ENCODE data around the gene SPEN.

Gene SPEN

DNA sequence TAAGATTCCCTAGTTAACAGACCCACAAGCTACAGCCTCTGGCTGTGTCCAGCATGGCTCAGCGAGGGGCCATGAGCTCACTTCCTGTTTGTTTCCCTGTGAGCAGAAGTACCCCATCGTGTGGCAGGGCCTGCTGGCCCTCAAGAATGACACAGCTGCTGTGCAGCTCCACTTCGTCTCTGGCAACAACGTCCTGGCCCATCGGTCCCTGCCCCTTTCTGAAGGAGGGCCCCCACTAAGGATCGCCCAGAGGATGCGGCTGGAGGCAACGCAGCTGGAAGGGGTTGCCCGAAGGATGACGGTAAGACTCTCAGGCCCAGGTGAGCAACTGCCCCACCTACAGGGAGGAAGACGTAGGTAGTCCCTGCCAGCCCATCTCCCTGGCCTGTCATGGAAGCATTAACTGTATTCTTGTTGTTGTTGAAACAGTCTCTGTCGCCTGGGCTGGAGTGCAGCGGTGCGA, 90.2 kb downstream of the SPEN start:
- peaks cover 6% of the 10 kb centered on the region; the same call in 1 of the 2 replicates for H3K4me1 ChIP-seq (ENCODE audit: insufficient read depth, low read length)
- peaks cover 21% of the 10 kb centered on the region for H3K36me3 ChIP-seq (ENCODE audit: insufficient read depth, low read length)
- H3K9ac ChIP-seq (ENCODE audit: low read depth, low read length) = no peak overlapping the region
- no peaks in the 10 kb centered on the region for H3K9me3 ChIP-seq (ENCODE audit: control insufficient read depth, insufficient read depth, low read length)

DNA sequence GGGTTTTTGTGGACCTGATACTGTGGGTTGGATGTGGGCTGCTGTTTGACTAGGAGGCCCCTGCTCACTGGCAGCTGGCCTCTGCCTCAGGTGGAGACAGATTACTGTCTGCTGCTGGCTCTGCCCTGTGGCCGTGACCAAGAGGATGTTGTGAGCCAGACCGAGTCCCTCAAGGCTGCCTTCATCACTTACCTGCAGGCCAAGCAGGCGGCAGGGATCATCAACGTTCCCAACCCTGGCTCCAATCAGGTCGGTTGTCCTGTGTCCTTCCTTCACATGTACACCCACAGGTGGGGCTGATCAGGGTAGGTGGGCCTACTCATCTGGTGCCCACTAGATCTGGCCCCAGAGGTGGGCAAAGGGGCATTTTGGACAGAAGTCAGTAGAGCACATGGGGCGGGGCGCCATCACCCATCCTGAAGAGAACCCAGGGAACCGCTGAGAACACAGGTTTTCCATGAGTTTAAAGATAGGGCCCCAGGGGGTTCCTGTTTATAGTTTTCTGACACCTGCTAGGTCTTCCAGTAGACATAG, 91.2 kb downstream of the SPEN start:
- Histone ChIP-seq H3K36me3 (ENCODE audit: insufficient read depth, low read length) (peaks cover 13% of the 10 kb centered on the region), H3K9me3 (ENCODE audit: control insufficient read depth, insufficient read depth, low read length) (no peaks in the 10 kb centered on the region), H3K4me1 (ENCODE audit: insufficient read depth, low read length) (peaks cover 6% of the 10 kb centered on the region; the same call in 1 of the 2 replicates)

DNA sequence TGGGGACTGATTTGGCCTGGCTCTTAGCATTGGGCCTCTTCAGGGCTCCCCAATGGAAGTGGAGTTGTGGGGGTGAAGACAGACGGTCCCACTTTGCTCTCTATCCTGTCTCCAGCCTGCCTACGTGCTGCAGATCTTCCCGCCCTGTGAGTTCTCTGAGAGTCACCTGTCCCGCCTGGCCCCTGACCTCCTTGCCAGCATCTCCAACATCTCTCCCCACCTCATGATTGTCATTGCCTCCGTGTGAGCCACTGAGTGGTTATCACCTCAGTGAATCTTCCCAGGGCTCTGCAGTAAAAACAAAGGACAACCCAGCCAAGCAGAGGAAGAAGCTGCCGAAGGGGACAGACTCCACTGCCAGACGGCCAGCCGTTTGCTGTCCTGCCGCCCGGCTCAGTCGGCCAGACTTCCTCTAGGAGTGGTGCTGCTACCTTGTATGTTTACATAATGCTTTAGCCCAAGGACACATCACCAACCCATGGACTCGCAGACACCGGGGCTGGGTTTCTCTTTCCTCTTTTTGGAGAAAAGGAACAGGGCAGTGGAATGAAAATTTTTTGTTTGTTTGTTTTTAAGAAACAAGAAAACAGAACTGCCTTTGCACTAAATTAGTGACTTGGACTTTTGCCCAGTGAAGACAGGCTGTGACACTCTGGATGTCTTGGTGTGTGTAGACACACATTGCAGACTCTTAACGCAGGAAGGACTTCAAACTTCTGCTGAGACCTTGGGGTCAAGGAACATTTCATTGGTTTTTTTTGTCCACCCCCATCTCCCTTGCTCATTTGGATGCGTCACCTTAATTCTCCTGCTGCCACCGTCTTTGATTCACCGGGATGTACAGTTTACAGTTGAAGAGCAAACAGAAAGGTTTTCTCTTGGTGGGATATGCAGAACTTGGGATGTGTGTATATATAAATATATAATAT, 91.9 kb downstream of the SPEN start:
- H3K9ac ChIP-seq (ENCODE audit: low read depth, low read length) = no peak overlapping the region
- H3K36me3 ChIP-seq (ENCODE audit: insufficient read depth, low read length) = peaks cover 9% of the 10 kb centered on the region
- H3K4me1 ChIP-seq (ENCODE audit: insufficient read depth, low read length) = peaks cover 6% of the 10 kb centered on the region; the same call in 1 of the 2 replicates
- no peaks in the 10 kb centered on the region for H3K9me3 ChIP-seq (ENCODE audit: control insufficient read depth, insufficient read depth, low read length)

More for the DNA sequence above, 91.2 kb downstream of the SPEN start:
- H3K9ac ChIP-seq (ENCODE audit: low read depth, low read length) = no peak overlapping the region

DNA sequence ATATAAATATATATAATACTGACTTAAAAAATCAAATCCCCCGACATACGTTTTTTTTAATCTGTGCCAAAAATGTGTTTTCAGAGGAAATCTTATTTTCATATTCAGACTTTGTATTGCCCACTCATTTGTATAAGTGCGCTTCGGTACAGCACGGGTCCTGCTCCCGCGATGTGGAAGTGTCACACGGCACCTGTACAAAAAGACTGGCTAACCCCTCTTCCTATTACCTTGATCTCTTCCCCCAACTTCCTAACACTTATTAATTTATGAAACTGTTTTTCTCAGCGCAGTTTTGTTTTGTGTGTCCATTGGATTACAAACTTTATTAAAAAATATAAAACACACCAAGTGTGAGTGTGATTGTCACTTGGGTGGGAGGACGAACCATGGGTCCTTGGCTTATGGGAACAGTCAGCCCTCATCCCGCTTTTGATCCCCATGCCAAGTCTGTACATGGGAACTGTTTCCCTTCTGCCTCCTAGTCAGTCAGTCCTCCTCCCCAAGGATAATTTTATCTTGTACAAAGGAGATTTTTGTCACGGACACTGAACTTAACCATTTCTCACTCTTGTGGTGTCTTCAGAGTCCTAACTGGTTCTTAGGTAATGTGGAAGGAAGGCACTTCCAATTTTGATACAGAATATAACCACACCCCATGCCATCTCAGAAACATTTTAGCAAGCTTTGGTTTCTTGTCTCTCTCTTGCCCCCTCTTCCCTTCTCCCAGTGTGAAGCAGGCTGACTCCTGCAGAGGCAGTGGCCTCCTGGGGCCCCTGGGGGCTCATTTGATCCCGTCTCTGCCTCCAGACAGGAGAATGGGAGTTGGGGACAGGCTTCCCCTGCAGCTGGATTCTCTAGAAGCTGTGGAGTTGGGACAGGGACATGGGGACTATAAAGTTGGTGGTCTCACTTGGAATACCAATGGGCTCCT, 92.9 kb downstream of the SPEN start:
- Histone ChIP-seq H3K9ac (ENCODE audit: low read depth, low read length) (no peak overlapping the region), H3K36me3 (ENCODE audit: insufficient read depth, low read length) (peaks cover 4% of the 10 kb centered on the region), H3K4me1 (ENCODE audit: insufficient read depth, low read length) (peaks cover 6% of the 10 kb centered on the region; the same call in 1 of the 2 replicates)

DNA sequence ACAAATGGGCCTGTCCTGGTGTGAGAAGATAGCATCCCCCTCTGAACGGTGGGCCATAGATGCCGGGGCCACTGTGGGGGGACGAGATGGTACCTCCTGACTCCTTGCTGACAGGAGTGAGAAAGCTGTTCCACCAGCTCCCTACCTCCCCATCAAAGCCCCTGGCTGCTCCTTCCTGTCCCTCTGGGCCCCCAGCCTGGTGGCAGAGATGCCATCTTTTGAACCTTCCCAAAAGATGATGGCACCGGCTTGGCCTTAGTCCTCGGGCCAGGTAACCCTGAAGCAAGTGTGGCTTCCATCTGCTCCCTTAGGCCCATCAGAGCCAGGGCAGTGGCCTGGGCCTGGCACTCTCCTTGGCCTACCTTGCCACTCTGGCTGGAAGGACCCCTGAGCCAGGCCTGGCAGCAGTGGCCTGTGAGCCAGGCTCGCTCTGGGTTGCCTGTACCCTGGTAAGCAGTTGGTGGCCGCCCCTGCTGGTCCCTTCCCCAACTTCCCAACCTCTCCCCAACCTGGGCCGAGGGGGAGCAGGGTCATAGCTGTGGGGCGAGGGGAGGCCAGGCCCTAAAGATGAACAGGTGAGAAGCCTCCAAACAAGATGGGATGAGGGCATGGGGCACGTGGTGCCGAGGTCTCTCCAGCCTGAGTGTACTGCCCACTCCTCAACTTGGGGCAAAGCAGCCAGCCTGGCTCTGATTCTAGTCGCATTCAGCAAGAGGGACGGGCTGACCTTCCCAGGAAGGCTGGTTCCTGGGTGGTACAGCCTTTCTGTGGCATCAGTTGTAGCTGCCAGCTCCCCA, 93.7 kb downstream of the SPEN start:
- Histone ChIP-seq H3K4me1 (ENCODE audit: insufficient read depth, low read length) (peaks cover 6% of the 10 kb centered on the region; the same call in 1 of the 2 replicates), H3K36me3 (ENCODE audit: insufficient read depth, low read length) (peaks cover 4% of the 10 kb centered on the region), H3K9ac (ENCODE audit: low read depth, low read length) (no peak overlapping the region), H3K9me3 (ENCODE audit: control insufficient read depth, insufficient read depth, low read length) (no peaks in the 10 kb centered on the region)

More for the DNA sequence above, 92.9 kb downstream of the SPEN start:
- H3K9me3 ChIP-seq (ENCODE audit: control insufficient read depth, insufficient read depth, low read length) = no peaks in the 10 kb centered on the region

DNA sequence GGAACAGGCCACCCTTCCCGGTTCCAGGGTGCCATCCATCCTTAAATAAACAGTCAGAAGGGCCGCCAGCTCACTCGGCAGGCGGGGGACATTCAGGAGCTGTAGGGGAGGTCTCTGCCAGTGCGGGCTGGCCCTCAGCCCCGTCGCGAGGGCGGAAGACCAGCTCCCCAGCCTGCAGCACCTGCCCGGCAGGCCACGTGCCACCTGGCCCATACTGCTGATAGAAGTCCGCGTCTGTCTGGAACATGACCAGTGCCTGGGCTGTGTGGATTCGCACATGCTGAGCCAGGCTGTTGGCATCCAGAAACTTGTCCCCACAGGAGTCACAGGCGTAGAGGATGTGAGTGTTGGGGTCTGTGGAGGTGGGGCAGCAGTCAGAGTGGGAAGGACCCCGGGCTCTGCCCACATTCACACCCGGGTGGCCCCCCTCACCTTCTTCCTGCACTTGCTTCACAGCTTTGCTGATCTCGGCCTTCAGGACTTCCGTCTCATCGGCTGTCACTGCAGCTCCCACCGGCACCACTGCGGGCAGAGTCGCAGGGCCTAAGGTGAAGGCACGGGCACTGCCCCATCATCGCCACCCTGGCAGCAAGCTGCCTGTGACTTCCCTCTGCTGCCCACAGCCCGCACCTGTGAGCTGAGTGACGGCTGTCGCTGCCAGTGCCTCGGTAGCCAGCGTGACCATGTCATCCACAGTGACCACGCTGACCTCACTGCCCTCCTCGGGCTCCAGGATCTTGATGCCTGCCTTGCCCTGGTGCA, 94.6 kb downstream of the SPEN start:
- no peaks in the 10 kb centered on the region for H3K9me3 ChIP-seq (ENCODE audit: control insufficient read depth, insufficient read depth, low read length)
- H3K9ac ChIP-seq (ENCODE audit: low read depth, low read length) = no peak overlapping the region
- H3K36me3 ChIP-seq (ENCODE audit: insufficient read depth, low read length) = peaks cover 4% of the 10 kb centered on the region
- peaks cover 6% of the 10 kb centered on the region; the same call in 1 of the 2 replicates for H3K4me1 ChIP-seq (ENCODE audit: insufficient read depth, low read length)

DNA sequence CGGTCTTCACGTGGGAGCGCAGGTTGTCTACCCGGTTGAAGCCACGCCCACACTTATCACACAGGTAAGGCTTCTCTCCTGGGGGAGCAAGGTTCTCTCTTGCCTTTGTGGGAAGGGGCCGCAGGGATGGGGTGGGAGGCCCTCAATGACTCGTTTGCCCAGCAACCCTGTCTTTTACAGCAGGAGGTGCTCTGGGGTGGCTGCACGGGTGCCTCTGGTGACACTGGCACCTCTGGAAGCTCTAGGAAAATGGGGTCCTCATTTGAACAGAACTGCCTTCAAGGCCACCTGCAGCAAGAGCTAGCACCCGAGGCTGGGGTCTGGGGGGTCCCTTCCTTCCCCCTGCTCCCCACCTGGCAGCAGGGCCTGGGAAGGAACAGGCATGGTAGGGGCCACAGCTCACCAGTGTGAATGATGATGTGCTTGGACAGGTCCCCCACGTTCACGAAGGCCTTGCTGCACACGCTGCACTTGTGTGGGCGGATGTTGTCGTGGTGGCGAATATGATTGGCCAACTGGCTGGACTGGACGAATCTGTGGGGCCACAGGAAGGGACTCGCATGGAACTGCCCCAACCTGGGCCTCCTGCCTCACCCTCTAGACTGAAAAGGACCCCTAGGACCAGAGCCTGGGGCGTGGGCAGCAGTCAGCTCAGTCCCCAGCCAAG, 95.3 kb downstream of the SPEN start:
- Histone ChIP-seq H3K4me1 (ENCODE audit: insufficient read depth, low read length) (no peaks in the 10 kb centered on the region), H3K9me3 (ENCODE audit: control insufficient read depth, insufficient read depth, low read length) (no peaks in the 10 kb centered on the region), H3K36me3 (ENCODE audit: insufficient read depth, low read length) (peaks cover 4% of the 10 kb centered on the region), H3K9ac (ENCODE audit: low read depth, low read length) (no peak overlapping the region)

DNA sequence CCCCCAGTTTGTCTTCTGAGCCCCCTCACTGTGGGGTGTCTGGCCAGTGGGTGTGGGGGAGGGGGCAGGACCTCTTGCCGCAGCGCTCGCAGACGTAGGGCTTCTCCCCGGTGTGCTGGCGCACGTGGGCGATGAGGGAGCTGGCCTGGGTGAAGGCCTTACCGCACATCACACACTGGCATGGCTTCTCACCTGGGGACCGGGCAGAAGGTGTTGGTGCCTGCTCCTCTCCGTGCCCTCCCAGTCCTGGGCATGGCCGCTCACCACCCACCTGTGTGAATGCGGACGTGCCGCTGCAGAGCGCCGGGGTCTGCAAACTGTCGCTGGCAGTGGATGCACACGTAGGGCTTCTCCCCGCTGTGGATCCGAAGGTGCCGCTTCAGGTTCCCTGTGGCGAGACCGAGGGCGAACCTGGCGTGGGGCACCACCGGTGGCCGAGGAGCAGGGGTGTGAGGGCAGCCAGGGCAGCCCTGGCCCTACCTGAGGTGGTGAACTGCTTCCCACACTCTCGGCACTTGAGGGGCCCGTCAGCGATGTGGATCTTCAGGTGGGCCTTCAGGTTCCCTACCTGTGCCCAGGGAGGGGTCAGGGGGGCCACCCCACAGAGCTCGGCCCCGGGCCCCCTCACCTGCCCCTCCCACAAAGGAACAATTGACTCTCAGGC, 96.0 kb downstream of the SPEN start:
- no peaks in the 10 kb centered on the region for H3K4me1 ChIP-seq (ENCODE audit: insufficient read depth, low read length)
- H3K9ac ChIP-seq (ENCODE audit: low read depth, low read length) = no peak overlapping the region
- H3K9me3 ChIP-seq (ENCODE audit: control insufficient read depth, insufficient read depth, low read length) = no peaks in the 10 kb centered on the region
- H3K36me3 ChIP-seq (ENCODE audit: insufficient read depth, low read length) = peaks cover 4% of the 10 kb centered on the region

DNA sequence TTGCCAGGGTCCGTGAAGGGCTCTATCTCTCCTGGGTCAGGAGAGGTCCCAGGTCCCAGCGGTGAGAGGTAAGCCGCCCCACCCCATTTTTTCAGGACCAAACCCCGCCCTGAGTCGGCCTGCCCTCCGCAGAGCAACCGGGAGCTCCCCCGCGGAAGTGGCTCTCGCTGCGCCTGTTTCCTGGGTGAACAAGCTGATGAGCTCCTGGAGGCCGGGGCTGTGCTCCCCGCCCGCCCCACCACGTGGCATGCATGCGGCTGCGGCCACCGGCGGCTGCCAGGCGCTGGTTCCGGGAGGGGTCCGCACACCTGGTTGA, 96.4 kb downstream of the SPEN start:
- Histone ChIP-seq H3K4me1 (ENCODE audit: insufficient read depth, low read length) (peaks cover 5% of the 10 kb centered on the region), H3K9ac (ENCODE audit: low read depth, low read length) (no peak overlapping the region), H3K36me3 (ENCODE audit: insufficient read depth, low read length) (peaks cover 4% of the 10 kb centered on the region), H3K9me3 (ENCODE audit: control insufficient read depth, insufficient read depth, low read length) (no peaks in the 10 kb centered on the region)

DNA sequence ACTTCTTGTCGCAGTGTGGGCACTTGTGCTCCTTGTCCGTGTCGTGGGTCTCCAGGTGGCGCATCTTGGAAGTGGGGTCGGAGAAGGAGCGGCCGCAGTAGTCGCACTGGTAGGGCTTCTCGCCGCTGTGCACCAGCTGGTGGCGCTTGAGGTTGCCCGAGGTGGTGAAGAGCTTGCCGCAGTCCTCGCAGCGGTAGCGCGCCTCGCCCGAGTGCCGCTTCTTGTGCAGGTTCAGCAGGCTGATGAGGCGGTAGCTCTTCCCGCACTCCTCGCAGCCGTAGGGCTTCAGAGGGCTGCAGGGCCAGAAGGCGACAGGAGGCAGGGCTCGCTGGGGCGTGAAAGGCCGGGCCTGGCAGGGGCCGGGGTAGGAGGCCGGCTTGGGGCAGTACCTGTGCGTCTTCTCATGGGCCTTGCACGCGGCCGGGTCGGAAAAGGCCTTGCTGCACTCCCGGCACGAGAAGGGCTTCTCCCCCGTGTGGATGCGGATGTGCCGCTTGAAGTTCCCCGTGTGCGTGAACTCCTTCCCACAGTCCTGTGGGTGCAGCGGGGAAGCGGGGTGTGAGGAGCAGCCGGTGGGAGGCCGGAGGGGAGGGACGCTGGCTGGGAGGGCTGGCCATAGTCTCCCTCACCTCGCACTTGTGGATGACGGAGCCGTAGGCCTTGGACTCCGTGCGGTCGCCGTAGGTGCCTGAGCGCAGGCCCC, 97.0 kb downstream of the SPEN start:
- H3K9me3 ChIP-seq (ENCODE audit: control insufficient read depth, insufficient read depth, low read length) = no peaks in the 10 kb centered on the region
- H3K4me1 ChIP-seq (ENCODE audit: insufficient read depth, low read length) = peaks cover 10% of the 10 kb centered on the region
- peaks cover 4% of the 10 kb centered on the region for H3K36me3 ChIP-seq (ENCODE audit: insufficient read depth, low read length)
- H3K9ac ChIP-seq (ENCODE audit: low read depth, low read length) = no peak overlapping the region

DNA sequence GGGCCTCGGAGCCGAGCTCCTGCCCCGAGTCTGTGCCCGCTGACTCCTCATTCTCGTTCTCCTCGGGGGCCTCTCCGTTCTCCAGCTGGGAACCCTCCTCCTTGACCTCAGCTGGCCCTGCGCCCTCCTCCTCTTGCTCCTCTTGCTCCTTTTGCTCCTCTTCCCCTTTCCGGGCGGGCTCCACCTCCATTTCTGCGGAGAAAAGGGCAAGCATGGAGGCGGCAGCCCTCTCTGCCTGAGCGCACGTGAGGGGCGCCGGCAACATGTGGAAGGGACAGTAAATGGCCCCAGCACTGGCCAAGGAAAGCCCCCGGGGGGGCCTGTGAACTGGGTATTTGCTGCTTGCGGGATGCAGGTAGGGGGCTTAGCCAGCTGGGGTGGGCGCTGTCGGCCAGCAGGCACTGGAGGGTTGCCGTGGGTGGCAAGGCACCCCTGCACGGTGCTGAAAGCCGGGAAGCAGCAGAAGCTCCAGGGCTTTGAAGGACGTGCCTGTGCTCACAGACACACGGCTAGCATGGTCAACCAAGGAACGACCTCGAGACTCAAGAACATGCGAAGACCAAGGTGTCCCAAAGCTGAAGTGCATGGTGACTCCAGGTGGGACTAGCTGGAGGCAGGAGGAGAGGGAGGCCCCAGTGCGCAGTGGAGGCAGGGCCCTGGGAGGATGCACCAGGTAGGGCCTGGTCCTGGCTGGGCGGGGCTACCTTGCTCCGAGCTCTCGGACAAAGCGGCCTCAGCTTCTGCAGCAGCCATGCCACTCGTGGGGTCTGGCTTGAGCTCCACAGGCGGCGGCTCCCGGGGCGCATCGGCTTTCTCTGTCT, 97.7 kb downstream of the SPEN start:
- no peaks in the 10 kb centered on the region for H3K9me3 ChIP-seq (ENCODE audit: control insufficient read depth, insufficient read depth, low read length)
- peaks cover 18% of the 10 kb centered on the region for H3K4me1 ChIP-seq (ENCODE audit: insufficient read depth, low read length)
- H3K36me3 ChIP-seq (ENCODE audit: insufficient read depth, low read length) = peaks cover 2% of the 10 kb centered on the region
- H3K9ac ChIP-seq (ENCODE audit: low read depth, low read length) = no peak overlapping the region
